ENCODE measurements around the gene KCTD1. TPM values are rescaled to one million over a fixed set of nuclear protein-coding genes. Genes with fewer than 3 reads are reported as not detected.

KCTD1 gene
- total RNA-seq, 1 experiment from 2014 or later: 4.1 TPM

DNA sequence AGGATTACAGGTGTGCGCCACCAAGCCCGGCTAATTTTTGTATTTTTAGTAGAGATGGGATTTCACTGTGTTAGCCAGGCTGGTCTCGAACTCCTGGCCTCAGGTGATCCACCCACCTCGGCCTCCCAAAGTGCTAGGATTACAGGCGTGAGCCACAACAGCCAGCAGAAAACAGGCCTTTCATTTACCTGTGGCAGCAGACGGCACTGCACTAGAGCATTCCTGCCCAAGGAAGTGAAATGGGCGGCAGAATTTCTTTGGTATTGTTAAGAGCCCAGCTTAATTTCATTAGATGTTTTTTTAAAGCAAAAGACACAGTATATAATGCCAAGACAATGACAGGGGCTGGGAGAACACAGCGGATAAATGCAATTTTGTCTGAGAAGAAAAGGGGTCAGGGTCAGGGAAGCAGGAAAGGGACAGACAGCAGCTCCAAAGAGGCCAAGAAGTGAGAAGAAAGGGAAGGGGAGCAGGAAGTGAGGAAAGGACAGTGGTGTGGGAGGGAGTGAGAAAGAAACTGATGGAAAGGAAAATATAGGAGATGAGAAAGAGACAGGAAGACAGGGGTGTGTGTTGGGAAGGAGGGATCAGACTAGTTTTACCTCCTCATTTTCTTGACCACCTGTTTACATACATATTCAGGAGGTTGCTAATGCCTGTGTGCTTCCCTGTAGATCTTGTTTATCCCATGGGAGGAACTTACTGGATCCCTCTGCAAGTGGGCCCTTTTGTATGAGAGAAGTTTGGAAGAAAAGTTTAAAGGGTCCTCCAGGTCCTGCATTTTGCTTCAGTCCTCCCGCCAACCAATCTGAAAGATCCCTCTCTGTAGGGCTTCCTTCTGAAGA lies 32.5 kb downstream of the KCTD1 start:
- Histone ChIP-seq H3K4me3 (ENCODE audit: low read depth, low read length, poor library complexity, severe bottlenecking) (no peak overlapping the region), H3K4me1 (ENCODE audit: insufficient read depth, low read length, poor library complexity, severe bottlenecking) (no peaks in the 10 kb centered on the region), H3K9me3 (ENCODE audit: low read depth, low read length, poor library complexity, severe bottlenecking) (no peaks in the 10 kb centered on the region), H3K36me3 (ENCODE audit: insufficient read depth, low read length, poor library complexity, severe bottlenecking) (no peaks in the 10 kb centered on the region), H3K27ac (ENCODE audit: low read depth, low read length, poor library complexity, severe bottlenecking) (no peak overlapping the region), H3K27me3 (replicated peaks; ENCODE audit: insufficient read depth, low read depth, low read length, poor library complexity) (no peaks in the 10 kb centered on the region)
- CTCF ChIA-PET: no interaction called here
- POLR2A ChIA-PET (ENCODE audit: low non-redundant PET): no interaction called here
- no TSS peak for BruUV-seq (replicated peaks)
- intact Hi-C loops (cut with micrococcal nuclease; ENCODE audit: unreplicated experiment): no loop called here
- TF ChIP-seq, protein P1, sequence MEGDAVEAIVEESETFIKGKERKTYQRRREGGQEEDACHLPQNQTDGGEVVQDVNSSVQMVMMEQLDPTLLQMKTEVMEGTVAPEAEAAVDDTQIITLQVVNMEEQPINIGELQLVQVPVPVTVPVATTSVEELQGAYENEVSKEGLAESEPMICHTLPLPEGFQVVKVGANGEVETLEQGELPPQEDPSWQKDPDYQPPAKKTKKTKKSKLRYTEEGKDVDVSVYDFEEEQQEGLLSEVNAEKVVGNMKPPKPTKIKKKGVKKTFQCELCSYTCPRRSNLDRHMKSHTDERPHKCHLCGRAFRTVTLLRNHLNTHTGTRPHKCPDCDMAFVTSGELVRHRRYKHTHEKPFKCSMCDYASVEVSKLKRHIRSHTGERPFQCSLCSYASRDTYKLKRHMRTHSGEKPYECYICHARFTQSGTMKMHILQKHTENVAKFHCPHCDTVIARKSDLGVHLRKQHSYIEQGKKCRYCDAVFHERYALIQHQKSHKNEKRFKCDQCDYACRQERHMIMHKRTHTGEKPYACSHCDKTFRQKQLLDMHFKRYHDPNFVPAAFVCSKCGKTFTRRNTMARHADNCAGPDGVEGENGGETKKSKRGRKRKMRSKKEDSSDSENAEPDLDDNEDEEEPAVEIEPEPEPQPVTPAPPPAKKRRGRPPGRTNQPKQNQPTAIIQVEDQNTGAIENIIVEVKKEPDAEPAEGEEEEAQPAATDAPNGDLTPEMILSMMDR (conservative IDR thresholded peaks at IDR 0.05; ENCODE audit: low read depth, low read length): no peak
- TF ChIP-seq EZH2 (IDR thresholded peaks at IDR 0.05; ENCODE audit: borderline replicate concordance, low read depth, low read length, poor library complexity, severe bottlenecking): no peak
- no peak for DNase-seq (ENCODE audit: low spot score)

DNA sequence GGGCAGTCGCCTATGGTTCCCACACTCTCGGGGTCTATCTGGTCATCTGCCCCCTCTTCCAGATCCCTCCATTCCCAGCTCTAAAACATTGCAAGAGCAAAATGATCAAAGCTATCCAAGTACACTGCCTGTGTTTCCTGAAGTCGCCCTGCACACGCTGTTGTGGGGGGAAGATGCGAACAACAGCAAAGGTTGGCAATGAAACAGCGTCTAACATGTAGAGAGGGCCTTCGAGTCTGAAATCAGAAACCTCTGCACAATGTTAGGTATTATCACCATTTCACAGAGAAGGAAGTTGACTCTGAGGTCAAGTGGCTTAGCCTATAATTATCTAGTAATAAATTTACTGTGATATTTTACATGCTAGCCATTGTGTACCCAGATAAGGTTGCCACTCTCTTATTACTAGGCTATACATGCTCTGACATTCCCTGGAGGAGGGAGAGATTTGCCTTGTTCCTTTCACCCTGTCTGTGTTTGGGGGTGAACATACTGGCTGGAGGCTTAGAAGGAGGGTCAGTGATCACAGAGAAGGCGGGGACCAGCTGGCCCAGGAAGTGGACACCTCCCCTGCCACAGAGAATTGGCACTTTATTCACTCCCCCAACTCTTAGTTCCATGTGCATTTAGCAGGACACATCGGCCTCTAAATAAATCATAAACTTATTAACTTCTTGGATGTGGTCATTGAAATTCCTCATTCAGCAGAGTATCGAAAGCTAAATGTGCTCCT lies 36.8 kb downstream of the KCTD1 start:
- ChIA-PET CTCF (no interaction called here), POLR2A (ENCODE audit: low non-redundant PET) (no interaction called here)
- H3K9me3 ChIP-seq (ENCODE audit: low read depth, low read length, poor library complexity, severe bottlenecking): no peaks in the 10 kb centered on the region
- BruUV-seq (replicated peaks): no TSS peak
- TF ChIP-seq EZH2 (IDR thresholded peaks at IDR 0.05; ENCODE audit: borderline replicate concordance, low read depth, low read length, poor library complexity, severe bottlenecking): no peak
- TF ChIP-seq, protein P1 (conservative IDR thresholded peaks at IDR 0.05; ENCODE audit: low read depth, low read length): no peak
- no peak overlapping the region for H3K27ac ChIP-seq (ENCODE audit: low read depth, low read length, poor library complexity, severe bottlenecking)
- no peak overlapping the region for H3K4me3 ChIP-seq (ENCODE audit: low read depth, low read length, poor library complexity, severe bottlenecking)
- H3K27me3 ChIP-seq (replicated peaks; ENCODE audit: insufficient read depth, low read depth, low read length, poor library complexity): no peaks in the 10 kb centered on the region
- intact Hi-C loops (cut with micrococcal nuclease; ENCODE audit: unreplicated experiment): no loop called here
- no peaks in the 10 kb centered on the region for H3K4me1 ChIP-seq (ENCODE audit: insufficient read depth, low read length, poor library complexity, severe bottlenecking)
- H3K36me3 ChIP-seq (ENCODE audit: insufficient read depth, low read length, poor library complexity, severe bottlenecking): no peaks in the 10 kb centered on the region
- DNase-seq (ENCODE audit: low spot score): no peak

DNA sequence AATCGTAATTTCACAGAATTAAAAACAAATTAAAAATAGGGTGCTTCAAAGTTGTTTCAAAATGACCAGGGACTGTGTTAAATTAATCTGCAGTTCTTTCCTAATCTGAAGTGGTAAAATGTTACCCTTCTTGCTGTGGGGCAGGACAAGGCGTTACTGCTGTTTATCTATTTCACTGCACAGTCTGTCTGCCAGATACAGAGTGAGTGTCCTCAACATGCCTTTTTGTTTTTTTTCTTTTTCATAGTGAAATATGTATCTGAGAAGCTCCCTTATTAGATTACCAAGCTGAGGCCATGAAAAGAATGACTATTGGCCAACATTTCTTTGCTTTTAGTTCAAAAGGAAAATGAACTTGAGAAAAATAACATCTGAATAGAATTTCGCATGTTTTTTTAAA lies 38.0 kb downstream of the KCTD1 start:
- H3K9me3 ChIP-seq (ENCODE audit: low read depth, low read length, poor library complexity, severe bottlenecking): no peaks in the 10 kb centered on the region
- POLR2A ChIA-PET (ENCODE audit: low non-redundant PET): no interaction called here
- intact Hi-C loops (cut with micrococcal nuclease; ENCODE audit: unreplicated experiment): no loop called here
- H3K4me1 ChIP-seq (ENCODE audit: insufficient read depth, low read length, poor library complexity, severe bottlenecking): no peaks in the 10 kb centered on the region
- no peaks in the 10 kb centered on the region for H3K27me3 ChIP-seq (replicated peaks; ENCODE audit: insufficient read depth, low read depth, low read length, poor library complexity)
- DNase-seq (ENCODE audit: low spot score): no peak
- no peak overlapping the region for H3K4me3 ChIP-seq (ENCODE audit: low read depth, low read length, poor library complexity, severe bottlenecking)
- TF ChIP-seq EZH2 (IDR thresholded peaks at IDR 0.05; ENCODE audit: borderline replicate concordance, low read depth, low read length, poor library complexity, severe bottlenecking): no peak
- TF ChIP-seq, protein P1 (conservative IDR thresholded peaks at IDR 0.05; ENCODE audit: low read depth, low read length): no peak
- CTCF ChIA-PET: no interaction called here
- no TSS peak for BruUV-seq (replicated peaks)
- no peaks in the 10 kb centered on the region for H3K36me3 ChIP-seq (ENCODE audit: insufficient read depth, low read length, poor library complexity, severe bottlenecking)
- H3K27ac ChIP-seq (ENCODE audit: low read depth, low read length, poor library complexity, severe bottlenecking): no peak overlapping the region
